Measurements from ENCODE around the gene LRIT2.
"Not testable (repeated sequence)": the region's sequence is repeated elsewhere in the genome, so short reads cannot be mapped to it uniquely, and the experiment has no call there.

The LRIT2 gene

DNA sequence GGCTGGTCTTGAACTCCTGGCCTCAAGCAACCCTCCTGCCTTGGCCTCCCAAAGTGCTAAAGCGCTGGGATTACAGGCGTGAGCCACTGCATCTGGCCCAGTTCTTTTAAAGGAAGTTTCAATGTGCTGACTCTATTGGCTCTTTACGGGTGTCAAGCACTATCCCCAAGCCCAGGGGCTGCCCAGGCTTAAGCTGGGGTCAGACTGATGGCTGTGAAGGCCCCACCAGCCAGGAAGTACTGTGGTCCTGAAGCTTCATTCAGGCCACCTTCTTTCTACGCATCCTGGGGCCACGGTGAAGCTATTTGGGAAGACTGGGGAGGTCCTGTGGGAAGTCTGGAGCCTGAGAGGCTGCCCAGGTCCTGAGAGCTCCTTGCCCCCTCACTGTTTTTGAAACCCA is 43.7 kb downstream of the LRIT2 start:
- no peak for DNase-seq (ENCODE audit: low read depth in 2 of 2)

DNA sequence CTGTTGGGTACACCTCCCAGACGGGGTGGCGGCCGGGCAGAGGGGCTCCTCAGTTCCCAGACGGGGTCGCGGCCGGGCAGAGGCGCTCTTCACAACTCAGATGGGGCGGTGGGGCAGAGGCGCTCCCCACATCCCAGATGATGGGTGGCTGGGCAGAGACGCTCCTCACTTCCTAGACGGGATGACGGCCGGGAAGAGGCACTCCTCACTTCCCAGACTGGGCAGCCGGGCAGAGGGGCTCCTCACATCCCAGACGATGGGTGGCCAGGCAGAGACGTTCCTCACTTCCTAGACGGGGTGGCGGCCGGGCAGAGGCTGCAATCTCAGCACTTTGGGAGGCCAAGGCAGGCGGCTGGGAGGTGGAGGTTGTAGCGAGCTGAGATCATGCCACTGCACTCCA is 45.0 kb downstream of the LRIT2 start:
- DNase-seq (ENCODE audit: low read depth in 2 of 2) = not testable (repeated sequence)

DNA sequence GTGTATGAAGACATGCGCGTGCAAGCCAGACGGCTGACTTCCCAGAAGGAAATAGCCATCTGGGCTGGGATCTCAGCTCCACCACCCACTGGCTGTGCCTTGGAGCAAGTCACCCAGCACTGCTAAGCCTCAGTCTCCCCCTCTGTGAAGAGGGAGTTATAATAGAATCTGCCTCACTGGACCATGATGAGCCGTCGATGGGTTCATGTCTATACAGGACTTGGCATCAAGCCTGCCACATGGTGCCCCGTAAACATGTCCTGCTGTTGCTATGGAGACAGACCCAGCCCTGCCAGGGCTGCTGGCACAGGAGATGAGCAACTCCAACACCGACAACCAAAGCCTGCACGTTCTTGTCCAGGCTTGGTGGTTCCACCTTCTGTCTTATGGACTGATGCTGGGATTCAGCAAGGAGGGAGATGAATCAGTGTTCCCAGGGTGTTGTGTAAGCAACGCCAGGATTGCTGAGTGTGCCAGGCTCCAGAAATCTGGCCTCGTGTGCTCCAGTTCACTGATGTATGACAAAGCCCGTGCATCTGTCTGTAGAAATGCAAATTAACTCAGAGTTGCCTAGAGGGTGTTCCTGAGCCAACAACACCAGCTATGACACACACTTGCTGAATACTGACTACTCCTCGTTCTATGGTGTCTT is 46.2 kb downstream of the LRIT2 start:
- no peak for DNase-seq (ENCODE audit: low read depth in 2 of 2)

GRCh38 chr10:84178160-84178609 is 47.2 kb downstream of the LRIT2 start:
- no peak for DNase-seq (ENCODE audit: low read depth in 2 of 2)

- DNase-seq (ENCODE audit: low read depth in 2 of 2) = peak in 1 of 2 donors; percentile 27
Measured at GRCh38 chr10:84177541-84178141, 47.7 kb downstream of the LRIT2 start.

GRCh38 chr10:84176836-84177474 is 48.4 kb downstream of the LRIT2 start:
- no peak for DNase-seq (ENCODE audit: low read depth in 2 of 2)

GRCh38 chr10:84176351-84176750 is 49.0 kb downstream of the LRIT2 start:
- no peak for DNase-seq (ENCODE audit: low read depth in 2 of 2)

DNA sequence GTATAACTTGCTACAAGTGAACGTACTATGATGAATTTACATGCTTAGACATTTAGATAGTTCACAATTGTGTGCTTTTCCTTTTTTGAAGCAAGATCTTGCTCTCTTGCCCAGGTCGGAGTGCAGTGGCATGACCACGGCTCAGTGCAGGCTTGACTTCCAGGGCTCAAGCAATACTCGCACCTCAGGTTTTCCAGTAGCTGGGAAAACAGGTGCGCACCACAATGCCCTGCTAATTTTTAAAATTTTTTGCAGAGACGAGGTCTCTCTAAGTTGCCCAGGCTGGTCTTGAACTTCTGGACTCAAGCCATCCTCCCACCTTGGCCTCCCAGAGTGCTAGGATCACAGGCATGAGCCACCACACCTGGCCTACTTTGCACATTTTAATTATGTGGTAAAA is 49.9 kb downstream of the LRIT2 start:
- DNase-seq (ENCODE audit: low read depth in 2 of 2) = no peak

DNA sequence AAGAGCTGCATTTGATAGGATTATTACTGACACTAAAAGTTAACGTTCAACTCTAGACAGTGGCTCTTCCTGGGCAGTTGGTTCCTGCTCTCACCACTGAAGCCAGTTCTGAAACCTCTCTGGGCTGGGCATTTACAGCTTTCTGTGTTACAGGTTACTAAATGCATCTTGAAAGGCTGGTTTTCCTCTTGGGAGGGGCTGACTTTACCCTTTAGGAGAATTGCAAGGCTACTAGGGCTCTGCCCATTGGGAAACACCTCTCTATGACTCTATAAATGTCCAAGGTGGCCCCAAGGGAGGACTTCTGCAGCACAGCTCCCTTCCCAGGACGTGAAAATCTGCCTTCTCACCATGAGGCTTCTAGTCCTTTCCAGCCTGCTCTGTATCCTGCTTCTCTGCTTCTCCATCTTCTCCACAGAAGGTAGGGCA is 51.8 kb downstream of the LRIT2 start, which contains the start of gene GPR15LG:
GPR15LG (plus strand) TSS at position 301 of the 429 bp plus-strand sequence; CDS start at position 352, 51 bp downstream.
- no peak for DNase-seq (ENCODE audit: low read depth in 2 of 2)

GRCh38 chr10:84172467-84173356 is 52.6 kb downstream of the LRIT2 start:
- DNase-seq (ENCODE audit: low read depth in 2 of 2) = no peak

DNA sequence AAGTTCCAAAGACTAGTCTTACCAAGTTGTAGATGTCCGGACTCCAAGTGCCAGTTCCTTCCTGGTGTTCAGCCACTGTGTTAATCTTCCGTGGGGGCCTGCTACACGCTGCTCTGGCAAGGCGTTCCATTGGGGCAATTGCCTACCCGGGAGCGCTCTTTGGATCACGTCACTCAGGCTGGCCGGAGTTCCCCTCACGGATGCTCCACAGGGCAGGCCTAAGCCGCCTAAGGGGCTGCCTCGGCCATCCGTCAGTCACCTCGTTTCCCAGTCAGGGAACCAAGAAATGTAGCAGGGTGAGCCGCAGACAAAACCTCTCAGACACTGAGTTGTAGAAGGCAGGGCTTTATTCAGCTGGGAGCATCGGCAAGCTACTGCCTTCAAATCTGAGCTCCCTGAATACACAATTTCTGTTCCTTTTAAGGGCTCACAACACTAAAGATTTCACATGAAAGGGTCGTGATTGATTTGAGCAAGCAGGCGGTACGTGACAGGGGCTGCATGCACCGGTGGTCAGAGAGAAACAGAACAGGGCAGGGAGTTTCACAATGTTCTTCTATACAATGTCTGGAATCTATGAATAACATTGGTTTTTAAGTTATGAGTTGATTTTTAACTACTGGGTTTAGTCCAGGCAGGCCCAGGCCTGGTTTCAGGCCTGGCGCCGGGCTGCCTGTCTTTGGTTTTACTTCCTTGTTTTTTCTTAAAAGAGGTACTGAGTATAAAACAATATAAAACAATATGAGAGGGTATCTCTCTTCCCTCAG is 53.5 kb downstream of the LRIT2 start:
- not testable (repeated sequence) for DNase-seq (ENCODE audit: low read depth in 2 of 2)

- DNase-seq (ENCODE audit: low read depth in 2 of 2) = not testable (repeated sequence)
Measured at GRCh38 chr10:84171237-84171636, 54.1 kb downstream of the LRIT2 start.
